ENCODE data around the gene FAM193A.

GRCh38 chr4:2643555-2643954 is 107.1 kb downstream of the FAM193A start:
- TF ChIP-seq, protein P1, sequence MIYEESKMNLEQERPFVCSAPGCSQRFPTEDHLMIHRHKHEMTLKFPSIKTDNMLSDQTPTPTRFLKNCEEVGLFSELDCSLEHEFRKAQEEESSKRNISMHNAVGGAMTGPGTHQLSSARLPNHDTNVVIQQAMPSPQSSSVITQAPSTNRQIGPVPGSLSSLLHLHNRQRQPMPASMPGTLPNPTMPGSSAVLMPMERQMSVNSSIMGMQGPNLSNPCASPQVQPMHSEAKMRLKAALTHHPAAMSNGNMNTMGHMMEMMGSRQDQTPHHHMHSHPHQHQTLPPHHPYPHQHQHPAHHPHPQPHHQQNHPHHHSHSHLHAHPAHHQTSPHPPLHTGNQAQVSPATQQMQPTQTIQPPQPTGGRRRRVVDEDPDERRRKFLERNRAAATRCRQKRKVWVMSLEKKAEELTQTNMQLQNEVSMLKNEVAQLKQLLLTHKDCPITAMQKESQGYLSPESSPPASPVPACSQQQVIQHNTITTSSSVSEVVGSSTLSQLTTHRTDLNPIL (CRISPR knock-in tag; IDR thresholded peaks at IDR 0.05; ENCODE audit: low read depth): no peak
- no peak for TF ChIP-seq BACH2 (CRISPR knock-in tag; IDR thresholded peaks at IDR 0.05; ENCODE audit: borderline replicate concordance)
- TF ChIP-seq GLIS3 (CRISPR knock-in tag; IDR thresholded peaks at IDR 0.05): no peak
- TF ChIP-seq RARB (CRISPR knock-in tag; IDR thresholded peaks at IDR 0.05): no peak
- no peak for TF ChIP-seq ISL1 (CRISPR knock-in tag; IDR thresholded peaks at IDR 0.05)
- no peak for TF ChIP-seq POU6F1 (CRISPR knock-in tag; IDR thresholded peaks at IDR 0.05; ENCODE audit: borderline replicate concordance, low read depth)
- no peak for TF ChIP-seq ESRRG (CRISPR knock-in tag; IDR thresholded peaks at IDR 0.05)
- no peak for TF ChIP-seq ARNTL (CRISPR knock-in tag; IDR thresholded peaks at IDR 0.05; ENCODE audit: borderline replicate concordance, low read depth)
- TF ChIP-seq ZFP3 (CRISPR knock-in tag; IDR thresholded peaks at IDR 0.05): no peak
